HT1080 (cell line): ENCODE measurements around the gene NXF3. TPM values are rescaled to one million over a fixed set of nuclear protein-coding genes. Genes with fewer than 3 reads are reported as not detected.
"Not testable (repeated sequence)": the region's sequence is repeated elsewhere in the genome, so short reads cannot be mapped to it uniquely, and the experiment has no call there.

Source experiments
- DNase-seq: peaks from one replicate; pipeline ENCODE4 v3.0.0-alpha.2; 2015; ENCODE audit warnings: low read depth
- polyA plus RNA-seq, 2 experiments: library from polyadenylated mRNA; depleted of rRNA; stranded (reverse); fragments of >200 nt; gene quantifications; 2 replicates each; pipeline ENCODE4 v1.2.3, GENCODE V29; 2015
- total RNA-seq: library from RNA; depleted of rRNA; stranded (reverse); fragments of >200 nt; shearing (Covaris generic); gene quantifications from 2 replicates; pipeline ENCODE4 v1.2.3, GENCODE V29; 2014; rRNA removed

Gene NXF3
- 0.85 and 1.1 TPM in 2 replicates for total RNA-seq
- 0.75 and 0.84 TPM in 2 replicates for polyA plus RNA-seq (2015; cell fraction: cytosol; rRNA removed)
- polyA plus RNA-seq (2015; cell fraction: nucleus; rRNA removed): 2.1 and 3.5 TPM in 2 replicates

- no peak for DNase-seq
Measured at GRCh38 chrX:103092942-103093341, at the start of gene NXF3. Gene NXF3 (minus strand): TSS chrX:103093143. CDS start chrX:103093023, 120 bp downstream.

DNA sequence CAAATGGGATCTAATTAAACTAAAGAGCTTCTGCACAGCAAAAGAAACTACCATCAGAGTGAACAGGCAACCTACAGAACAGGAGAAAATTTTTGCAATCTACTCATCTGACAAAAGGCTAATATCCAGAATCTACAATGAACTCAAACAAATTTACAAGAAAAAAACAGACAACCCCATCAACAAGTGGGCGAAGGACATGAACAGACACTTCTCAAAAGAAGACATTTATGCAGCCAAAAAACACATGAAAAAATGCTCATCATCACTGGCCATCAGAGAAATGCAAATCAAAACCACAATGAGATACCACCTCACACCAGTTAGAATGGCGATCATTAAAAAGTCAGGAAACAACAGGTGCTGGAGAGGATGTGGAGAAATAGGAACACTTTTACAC, 43.6 kb upstream of the NXF3 start:
- DNase-seq: not testable (repeated sequence)

GRCh38 chrX:103124284-103124683, 31.3 kb upstream of the NXF3 start:
- DNase-seq: no peak

- DNase-seq: no peak
Measured at GRCh38 chrX:103120748-103121147, 27.8 kb upstream of the NXF3 start.

GRCh38 chrX:103116970-103117369, 24.0 kb upstream of the NXF3 start:
- DNase-seq: not testable (repeated sequence)

DNA sequence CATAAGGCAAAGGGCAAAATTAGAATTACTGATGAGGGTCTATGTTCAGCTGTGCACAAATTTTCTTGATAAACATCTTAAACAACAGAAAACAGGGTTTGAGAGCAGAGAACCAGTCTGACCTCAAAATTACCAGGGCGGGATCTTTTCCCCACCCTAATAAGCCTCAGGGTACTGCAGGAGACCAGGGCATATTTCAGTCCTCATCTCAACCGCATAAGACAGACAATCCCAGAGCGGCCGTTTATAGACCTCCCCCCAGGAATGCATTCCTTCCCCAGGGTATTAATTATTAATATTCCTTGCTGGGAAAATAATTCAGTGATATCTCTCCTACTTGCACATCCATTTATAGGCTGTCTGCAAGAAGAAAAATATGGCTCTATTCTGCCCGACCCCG, 16.6 kb upstream of the NXF3 start:
- DNase-seq: not testable (repeated sequence)

- DNase-seq: no peak
Measured at GRCh38 chrX:103107836-103108235, 14.9 kb upstream of the NXF3 start.

- DNase-seq: not testable (repeated sequence)
Measured at GRCh38 chrX:103107227-103107737, 14.3 kb upstream of the NXF3 start.

DNA sequence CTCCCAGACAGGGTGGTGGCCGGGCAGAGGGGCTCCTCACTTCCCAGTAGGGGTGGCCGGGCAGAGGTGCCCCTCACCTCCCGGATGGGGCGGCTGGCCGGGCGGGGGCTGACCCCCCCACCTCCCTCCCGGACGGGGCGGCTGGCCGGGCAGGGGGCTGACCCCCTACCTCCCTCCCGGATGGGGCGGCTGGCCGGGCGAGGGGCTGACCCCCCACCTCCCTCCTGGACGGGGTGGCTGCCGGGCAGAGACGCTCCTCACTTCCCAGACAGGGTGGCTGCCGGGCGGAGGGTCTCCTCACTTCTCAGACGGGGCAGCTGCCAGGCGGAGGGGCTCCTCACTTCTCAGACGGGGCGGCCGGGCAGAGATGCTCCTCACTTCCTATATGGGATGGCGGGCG, 11.4 kb upstream of the NXF3 start:
- DNase-seq: not testable (repeated sequence)

- not testable (repeated sequence) for DNase-seq
Measured at GRCh38 chrX:103103866-103104265, 10.9 kb upstream of the NXF3 start.

- no peak for DNase-seq
Measured at GRCh38 chrX:103101299-103102042, 8.5 kb upstream of the NXF3 start.

- no peak for DNase-seq
Measured at GRCh38 chrX:103100484-103100883, 7.5 kb upstream of the NXF3 start.

- no peak for DNase-seq
Measured at GRCh38 chrX:103099691-103100090, 6.7 kb upstream of the NXF3 start.

DNA sequence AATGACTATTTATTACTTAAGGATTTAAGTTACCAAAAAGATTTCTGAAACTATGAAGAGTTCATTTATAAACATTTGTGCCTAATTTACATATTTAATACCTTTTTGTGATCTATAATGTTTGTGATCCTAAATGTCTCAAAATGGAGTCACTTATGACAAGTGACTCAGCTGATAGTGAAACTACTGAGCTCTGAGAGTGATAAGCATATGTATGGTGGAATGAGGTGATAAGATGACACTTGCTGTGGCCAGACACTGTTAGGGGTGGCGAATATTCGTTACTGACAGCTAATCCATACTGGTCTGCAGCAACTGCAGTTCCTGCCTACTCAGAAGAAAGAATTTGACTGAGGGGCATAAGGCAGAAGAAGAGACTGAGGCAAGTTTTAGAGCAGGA, 5.5 kb upstream of the NXF3 start:
- no peak for DNase-seq

DNA sequence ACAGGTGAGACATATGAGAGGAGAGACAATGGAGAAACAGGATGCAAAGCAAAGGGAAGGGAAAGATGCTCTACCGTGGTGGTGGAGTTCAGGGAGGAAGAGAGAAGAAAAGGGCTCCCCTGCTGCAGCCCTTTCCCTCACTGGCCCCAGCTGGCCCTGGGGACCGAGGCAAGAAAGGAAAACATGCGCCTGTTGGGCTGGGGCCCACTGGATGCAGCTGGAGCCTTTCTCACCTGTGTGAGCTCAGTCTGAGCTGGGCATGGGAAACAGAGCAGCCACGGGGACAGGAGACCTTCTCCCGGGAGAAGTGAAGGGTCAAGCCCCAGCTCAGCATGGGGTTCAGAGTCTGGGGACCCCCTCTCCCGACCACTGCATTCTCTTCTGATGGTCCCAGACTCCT, 11.9 kb downstream of the NXF3 start:
- no peak for DNase-seq

DNA sequence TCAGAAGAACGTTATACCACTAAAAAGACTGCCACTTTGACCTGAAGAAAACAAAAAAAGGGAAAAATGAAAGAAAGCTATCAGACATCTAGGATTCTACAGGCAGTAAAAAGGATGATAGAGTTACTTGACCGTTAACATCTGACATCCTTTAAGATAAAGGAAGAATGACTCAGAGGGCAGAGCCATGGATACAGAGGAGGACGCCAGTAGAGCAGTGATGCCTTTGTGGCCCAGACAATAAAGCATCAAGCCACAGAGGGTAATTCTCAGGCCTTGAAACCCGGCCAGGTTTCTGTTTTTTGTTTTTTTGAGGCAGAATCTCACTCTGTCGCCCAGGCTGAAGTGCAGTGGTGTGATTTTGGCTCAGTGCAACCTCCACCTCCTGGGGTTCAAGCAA, 19.5 kb downstream of the NXF3 start:
- DNase-seq: peak; percentile 57

GRCh38 chrX:103066606-103067005, 26.3 kb downstream of the NXF3 start:
- DNase-seq: peak; percentile 4

- peak; percentile 85 for DNase-seq
Measured at GRCh38 chrX:103063918-103064434, 29.0 kb downstream of the NXF3 start, which contains the start of gene BEX1. Gene BEX1 (minus strand): TSS chrX:103064171. CDS start chrX:103063274, 897 bp downstream.

GRCh38 chrX:103063191-103063845, 29.6 kb downstream of the NXF3 start:
- DNase-seq: peak; percentile 42

DNA sequence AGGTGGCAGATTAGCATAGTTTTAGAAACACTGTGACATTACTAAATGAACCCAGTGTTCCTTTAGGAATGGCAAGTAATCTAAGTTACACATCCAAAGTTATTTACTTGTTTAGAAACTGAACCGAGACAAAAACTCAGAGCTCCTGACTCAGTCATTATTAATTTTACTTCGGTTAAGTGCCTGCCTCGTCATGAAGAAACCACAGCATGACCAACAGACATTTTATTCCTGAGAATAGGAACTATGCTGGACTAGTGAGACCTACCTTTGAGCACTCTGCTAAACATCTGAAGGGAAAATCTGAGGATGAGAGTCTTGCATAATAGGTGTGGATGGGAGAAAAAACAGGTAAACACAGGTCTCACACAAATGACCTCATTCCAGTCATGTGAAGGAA, 31.5 kb downstream of the NXF3 start:
- no peak for DNase-seq

- no peak for DNase-seq
Measured at GRCh38 chrX:103056902-103057301, 36.0 kb downstream of the NXF3 start.

GRCh38 chrX:103052625-103053024, 40.3 kb downstream of the NXF3 start:
- DNase-seq: no peak
